ENCODE measurements around the gene DCDC1.
"Not testable (repeated sequence)": the region's sequence is repeated elsewhere in the genome, so short reads cannot be mapped to it uniquely, and the experiment has no call there.

Gene DCDC1

DNA sequence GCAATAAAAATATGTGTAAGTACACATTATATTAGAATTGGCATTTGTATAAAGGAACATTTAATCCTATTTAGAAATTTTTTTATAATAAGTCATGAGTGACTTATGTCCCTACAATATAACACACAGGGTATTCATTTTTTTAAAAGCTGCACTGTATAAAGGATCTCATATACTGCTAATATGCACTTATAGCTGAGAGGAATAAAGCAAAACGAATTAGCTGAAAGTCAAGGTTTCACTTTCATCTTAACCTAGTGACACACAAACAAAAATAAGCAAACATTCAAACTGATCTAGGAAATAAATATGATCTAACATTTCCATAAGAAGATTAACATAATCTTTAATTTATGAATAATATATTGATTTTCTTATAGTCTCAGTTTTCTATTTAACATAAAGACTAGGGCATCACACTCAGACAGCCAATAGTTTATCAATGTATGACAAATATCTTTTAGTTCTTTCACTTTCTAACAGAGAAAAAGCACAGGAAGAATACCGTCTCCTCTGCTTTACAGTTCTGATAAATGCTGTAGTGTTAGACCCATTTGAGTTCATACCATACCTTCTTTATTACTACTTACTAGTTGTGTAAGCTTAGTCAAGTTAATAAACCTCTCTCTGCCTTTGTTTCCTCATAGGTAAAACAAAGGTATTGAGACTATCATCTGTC, 42.9 kb downstream of the DCDC1 start:
- DNase-seq (ENCODE audit: low read depth in 3 of 3): no peak

DNA sequence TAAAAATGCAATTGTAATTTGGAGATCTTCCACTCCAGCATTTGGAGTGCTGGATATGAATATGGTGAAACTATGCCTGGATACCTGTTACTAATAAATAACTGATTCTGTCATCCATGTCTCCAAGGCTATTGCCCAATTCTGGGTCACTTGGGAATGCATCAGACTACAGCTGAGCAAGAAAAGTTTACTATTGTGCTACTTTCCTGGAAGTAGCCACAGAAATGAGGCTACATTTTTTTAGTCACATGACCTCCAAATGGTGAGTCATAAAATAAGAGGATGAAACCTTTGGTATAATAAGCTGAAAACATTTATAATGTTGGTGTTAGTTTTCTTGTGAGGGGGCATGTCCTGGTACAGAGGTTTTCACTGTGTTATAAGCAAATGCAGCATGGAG, 44.4 kb downstream of the DCDC1 start:
- DNase-seq (ENCODE audit: low read depth in 3 of 3): no peak

- DNase-seq (ENCODE audit: low read depth in 3 of 3): no peak
Observed at GRCh38 chr11:31323145-31323544, 46.4 kb downstream of the DCDC1 start.

- DNase-seq (ENCODE audit: low read depth in 3 of 3): not testable (repeated sequence)
Observed at GRCh38 chr11:31321494-31321893, 48.0 kb downstream of the DCDC1 start.

- no peak for DNase-seq (ENCODE audit: low read depth in 3 of 3)
Observed at GRCh38 chr11:31303644-31304180, 65.8 kb downstream of the DCDC1 start.

DNA sequence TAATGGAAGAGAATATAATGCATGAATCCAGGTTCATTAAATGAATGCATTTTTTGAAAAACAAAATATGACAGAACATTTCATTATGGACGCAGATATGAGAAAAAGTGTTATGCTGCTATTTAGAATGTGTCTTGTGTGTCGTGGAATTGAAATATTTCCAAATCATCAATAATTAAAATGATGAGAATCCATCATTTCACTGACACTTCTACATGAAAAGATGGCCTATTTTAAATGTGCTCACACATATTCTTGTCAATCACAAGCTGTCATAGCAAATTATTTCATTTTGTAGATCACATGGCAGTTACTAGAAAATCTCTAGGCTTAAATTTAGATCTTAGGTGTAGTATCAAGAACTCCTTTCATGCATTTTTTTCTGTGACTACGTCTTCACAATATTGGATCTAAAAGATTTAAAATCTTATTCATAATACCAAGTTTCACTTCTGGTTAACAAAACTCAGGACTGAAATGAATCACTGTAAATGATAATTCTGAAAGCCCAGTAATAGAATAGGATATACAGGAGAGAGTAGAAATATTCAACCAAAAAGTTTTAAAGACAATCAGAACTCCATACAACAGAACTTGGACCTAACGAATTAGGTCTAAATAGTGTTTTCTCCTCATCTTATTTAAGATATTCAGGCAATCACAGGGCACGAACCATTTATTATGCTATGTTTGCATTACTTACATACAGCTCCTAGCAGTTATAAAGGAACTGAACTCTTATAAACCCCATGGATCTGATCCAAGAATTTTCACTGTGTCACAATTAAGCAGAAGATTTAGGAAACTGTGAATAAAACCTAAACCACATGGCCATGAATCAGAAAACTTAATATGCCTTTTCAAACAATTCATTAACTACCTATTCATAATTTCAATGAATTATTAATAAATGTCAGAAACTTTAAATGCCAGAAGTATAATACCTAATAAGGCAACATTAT, 67.7 kb downstream of the DCDC1 start:
- DNase-seq (ENCODE audit: low read depth in 3 of 3): no peak

DNA sequence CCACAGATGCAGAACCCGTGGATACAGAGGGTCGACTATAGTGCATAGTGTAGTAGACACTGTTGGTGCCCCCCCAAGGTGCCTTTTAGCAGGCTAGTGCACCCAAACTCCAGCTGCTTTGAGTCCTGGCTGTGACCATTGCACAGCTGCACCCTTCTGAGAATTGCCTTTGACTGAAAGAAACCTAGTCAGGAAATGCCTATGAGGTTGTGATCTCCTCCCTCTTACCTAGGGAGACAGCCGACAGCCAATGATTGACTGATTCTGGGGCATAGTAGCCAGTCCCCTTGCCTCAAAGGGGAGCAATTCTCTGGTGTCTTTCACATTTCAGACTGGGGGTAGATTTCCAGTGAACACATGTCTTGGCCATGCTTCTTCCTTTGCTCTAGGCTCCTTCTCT, 74.2 kb downstream of the DCDC1 start:
- no peak for DNase-seq (ENCODE audit: low read depth in 3 of 3)

DNA sequence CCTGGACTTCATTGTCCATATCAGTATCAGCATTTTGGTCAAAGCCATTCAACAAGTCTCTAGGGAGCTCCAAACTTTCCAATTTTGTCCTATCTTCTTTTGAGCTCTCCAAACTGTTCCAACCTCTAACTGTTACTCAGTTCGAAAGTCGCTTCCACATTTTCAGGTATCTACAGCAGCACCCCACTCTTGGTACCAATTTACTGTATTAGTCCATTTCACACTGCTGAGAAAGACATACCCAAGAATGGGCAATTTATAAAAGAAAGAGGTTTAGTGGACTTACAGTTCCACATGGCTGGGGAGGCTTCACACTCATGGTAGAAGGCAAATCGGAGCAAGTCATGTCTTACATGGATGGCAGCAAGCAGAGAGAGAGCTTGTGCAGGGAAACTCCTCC, 96.0 kb downstream of the DCDC1 start:
- not testable (repeated sequence) for DNase-seq (ENCODE audit: low read depth in 3 of 3)

DNA sequence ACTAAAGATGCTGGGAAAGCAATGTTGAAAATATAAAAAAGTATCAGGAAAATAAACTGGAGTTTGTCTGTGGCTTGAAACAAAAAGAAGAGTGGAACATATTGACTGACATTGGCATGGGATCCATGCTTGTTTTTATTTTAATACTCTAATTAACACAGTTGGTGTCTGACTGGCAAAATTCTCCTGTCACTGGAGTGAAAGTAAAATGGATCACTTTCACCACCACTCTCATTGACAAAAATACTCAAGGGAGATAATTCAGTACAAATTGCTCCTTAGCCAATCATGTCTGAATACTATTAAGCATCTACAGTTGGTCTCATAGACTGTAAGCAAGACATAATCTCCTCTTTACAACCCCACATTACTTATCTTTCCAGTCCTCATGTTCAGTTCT, 101.8 kb downstream of the DCDC1 start:
- no peak for DNase-seq (ENCODE audit: low read depth in 3 of 3)

DNA sequence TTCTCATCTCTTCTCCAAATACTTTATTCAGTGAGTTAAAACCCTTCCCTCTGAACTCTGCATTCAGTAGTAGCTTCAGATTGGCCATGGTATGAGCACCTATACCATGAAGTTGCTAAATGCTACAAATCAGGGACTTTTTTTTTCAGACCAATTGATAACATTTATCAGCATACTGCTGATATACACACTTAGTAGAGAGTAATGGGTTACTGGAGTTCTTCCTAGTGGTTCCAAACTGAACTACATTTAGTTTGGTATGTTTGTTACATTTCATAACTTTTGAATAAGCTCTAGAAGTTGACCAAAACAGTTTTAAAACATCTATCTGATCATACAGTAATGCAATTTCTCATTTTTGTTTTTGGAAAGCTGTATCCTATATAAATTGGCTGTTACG, 104.7 kb downstream of the DCDC1 start:
- no peak for DNase-seq (ENCODE audit: low read depth in 3 of 3)

- no peak for DNase-seq (ENCODE audit: low read depth in 3 of 3)
Observed at GRCh38 chr11:31262761-31263160, 106.8 kb downstream of the DCDC1 start.

DNA sequence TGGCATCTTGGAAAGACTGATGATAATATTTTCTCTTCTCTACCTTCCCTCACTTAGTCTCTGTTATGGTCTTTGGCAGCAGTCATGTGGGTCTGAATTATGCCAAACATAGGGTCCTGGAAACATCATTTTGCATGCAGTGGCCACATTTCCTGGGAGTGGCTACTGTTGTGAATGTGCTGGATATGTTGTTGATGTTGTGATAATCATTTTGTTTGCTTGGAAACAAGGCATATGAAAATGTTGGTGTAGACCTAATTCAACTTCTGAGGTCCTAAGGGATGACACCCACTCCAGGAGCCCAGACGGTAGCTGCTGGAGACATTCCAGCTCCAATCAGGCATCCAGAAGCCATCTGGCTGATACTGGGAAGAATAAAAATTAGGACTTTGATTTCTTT, 109.7 kb downstream of the DCDC1 start:
- DNase-seq (ENCODE audit: low read depth in 3 of 3): no peak

DNA sequence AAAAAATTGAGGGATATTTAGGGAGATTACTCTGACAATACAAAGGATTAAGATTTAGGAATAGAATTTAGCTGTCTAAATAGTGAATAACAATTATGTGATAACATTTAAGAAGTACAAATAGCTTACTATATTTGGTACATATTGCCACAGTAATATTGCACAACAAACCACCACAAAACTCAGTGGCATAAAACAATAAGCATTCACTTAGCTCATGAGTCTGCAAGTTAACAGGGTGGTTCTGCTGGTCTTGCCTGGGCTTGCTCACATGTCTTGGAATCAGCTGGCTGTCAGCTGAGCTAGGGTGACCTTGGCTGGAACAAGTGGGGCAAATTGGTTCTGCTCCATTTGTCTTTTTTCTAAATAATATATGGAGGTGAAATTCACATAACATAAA, 115.1 kb downstream of the DCDC1 start:
- no peak for DNase-seq (ENCODE audit: low read depth in 3 of 3)

DNA sequence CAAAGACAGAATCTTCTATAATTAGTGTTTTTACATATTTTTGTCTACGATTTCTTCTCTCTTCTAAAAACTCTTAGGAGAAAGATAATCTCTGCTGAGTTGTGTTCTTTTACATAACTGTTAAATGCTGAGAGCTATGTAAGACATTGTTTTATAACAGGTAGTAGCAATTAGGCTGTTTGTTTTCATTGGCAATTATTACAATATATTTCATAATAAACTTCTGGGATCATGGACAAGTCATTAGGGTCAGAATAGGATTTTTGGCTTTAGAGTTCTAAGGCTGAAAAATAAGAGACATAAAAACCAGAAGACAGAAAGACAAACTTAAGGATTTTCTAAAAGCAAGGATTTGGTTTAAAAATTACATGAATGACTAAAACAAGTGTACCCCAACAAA, 120.8 kb downstream of the DCDC1 start:
- DNase-seq (ENCODE audit: low read depth in 3 of 3): no peak

GRCh38 chr11:31247321-31247720, 122.2 kb downstream of the DCDC1 start:
- no peak for DNase-seq (ENCODE audit: low read depth in 3 of 3)

- DNase-seq (ENCODE audit: low read depth in 3 of 3): no peak
Observed at GRCh38 chr11:31246451-31247165, 122.9 kb downstream of the DCDC1 start.

DNA sequence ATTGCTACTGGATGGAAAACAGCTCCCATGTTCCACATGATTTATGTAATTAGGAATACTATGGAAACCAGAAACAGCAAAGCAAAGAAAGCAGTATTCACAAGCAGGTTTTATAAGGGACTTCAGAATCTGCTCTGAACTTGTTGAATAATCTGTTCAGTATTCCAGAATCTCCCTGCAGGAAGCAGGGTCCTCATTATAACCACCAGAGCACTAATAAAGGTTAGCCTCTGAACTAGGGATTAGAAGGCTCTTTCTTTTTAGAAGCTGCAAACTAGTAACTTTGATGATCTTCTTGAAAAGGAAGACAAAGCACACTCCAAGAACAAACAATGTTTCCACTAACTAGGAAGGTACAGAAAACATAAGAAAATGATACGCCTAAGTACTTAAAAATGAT, 125.8 kb downstream of the DCDC1 start:
- DNase-seq (ENCODE audit: low read depth in 3 of 3): no peak

GRCh38 chr11:31240340-31240904, 129.1 kb downstream of the DCDC1 start:
- DNase-seq (ENCODE audit: low read depth in 3 of 3): no peak

- no peak for DNase-seq (ENCODE audit: low read depth in 3 of 3)
Observed at GRCh38 chr11:31237819-31238760, 131.4 kb downstream of the DCDC1 start.

DNA sequence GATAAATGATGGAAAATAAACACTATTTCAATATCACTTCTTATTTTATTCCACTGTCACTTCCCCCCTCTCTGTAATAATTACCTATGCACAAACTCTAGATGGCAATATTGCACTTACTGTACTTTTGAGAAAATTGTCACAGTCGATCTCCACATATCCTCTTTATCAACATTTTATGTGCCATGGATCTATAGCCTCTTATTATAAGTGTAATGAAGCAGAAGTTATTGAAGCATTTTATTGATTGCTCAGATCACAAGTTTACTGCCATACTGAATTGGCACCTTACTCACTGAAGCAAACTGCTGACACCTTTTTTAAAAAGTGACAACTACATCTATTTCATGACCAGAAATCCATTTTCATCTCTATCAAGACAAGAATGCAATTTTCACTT, 133.4 kb downstream of the DCDC1 start:
- DNase-seq (ENCODE audit: low read depth in 3 of 3): no peak

- no peak for DNase-seq (ENCODE audit: low read depth in 3 of 3)
Observed at GRCh38 chr11:31233425-31233824, 136.1 kb downstream of the DCDC1 start.

Data from stimulated activated CD4-positive, alpha-beta T cell treated with anti-CD3 and anti-CD28 coated beads, TNF-alpha, amount 100 ng/mL, for 24 hours (primary cell).